Activated CD4-positive, alpha-beta T cell treated with anti-CD3 and anti-CD28 coated beads for 36 hours (primary cell): ENCODE measurements around the gene KLHL3. TPM values are rescaled to one million over a fixed set of nuclear protein-coding genes. Genes with fewer than 3 reads are reported as not detected.

Experiments used
- ATAC-seq: fragments of 200-7000 bp; cut with Tn5 transposase; one replicate; pipeline ENCODE4 v1.10.0; 2021; ENCODE audit warnings: mild to moderate bottlenecking, moderate library complexity
- CTCF ChIA-PET: fragments of 350-600 bp; sonication (Branson Sonifier 250); formaldehyde crosslinking; loops from one replicate; lab custom pipeline; 2021; ENCODE audit warnings: antibody characterized with exemption; lab: Charles Lee
- POLR2A ChIA-PET: fragments of 350-600 bp; sonication (Branson Sonifier 250); formaldehyde crosslinking; loops from one replicate; lab custom pipeline; 2021; ENCODE audit warnings: antibody characterized with exemption, inconsistent platforms; lab: Charles Lee
- DNase-seq: peaks from one replicate; pipeline ENCODE4 v3.0.0-alpha.2; 2020
- H3K27ac Mint-ChIP-seq: one replicate; pipeline ENCODE4 v1.8.0; 2021; ENCODE audit warnings: mixed read lengths
- H3K27me3 Mint-ChIP-seq: one replicate; pipeline ENCODE4 v1.8.0; 2021; ENCODE audit warnings: mixed read lengths
- H3K36me3 Mint-ChIP-seq: one replicate; pipeline ENCODE4 v1.8.0; 2021; ENCODE audit warnings: low read depth, mixed read lengths
- H3K4me1 Mint-ChIP-seq: one replicate; pipeline ENCODE4 v1.8.0; 2021; ENCODE audit warnings: mixed read lengths
- H3K4me3 Mint-ChIP-seq: one replicate; pipeline ENCODE4 v1.8.0; 2021; ENCODE audit warnings: mild to moderate bottlenecking, moderate library complexity, mixed read lengths
- H3K9me3 Mint-ChIP-seq: one replicate; pipeline ENCODE4 v1.8.0; 2021; ENCODE audit warnings: low read depth, mixed read lengths
- intact Hi-C, 2 experiments: fragments of 100-400 bp; cut with DNase I in 1 of 2; cut with micrococcal nuclease in 1 of 2; formaldehyde crosslinking; loops; one replicate each; pipeline versions ENCODE4 v1.14.2 to v1.15.1; 2022 to 2024; cut with DNase I, micrococcal nuclease
- microRNA-seq: library from miRNA; unstranded; fragments of <30 nt; microRNA quantifications from one replicate; pipeline ENCODE4 v1.2.0, GENCODE V29; 2021; ENCODE audit warnings: borderline replicate concordance
- total RNA-seq, 2 experiments: library from RNA; stranded (reverse); gene quantifications; one replicate each; pipeline ENCODE4 v1.2.3, GENCODE V29; 2021

Gene KLHL3
- total RNA-seq, 2 experiments from 2014 or later: 6.8 to 10.8 TPM

DNA sequence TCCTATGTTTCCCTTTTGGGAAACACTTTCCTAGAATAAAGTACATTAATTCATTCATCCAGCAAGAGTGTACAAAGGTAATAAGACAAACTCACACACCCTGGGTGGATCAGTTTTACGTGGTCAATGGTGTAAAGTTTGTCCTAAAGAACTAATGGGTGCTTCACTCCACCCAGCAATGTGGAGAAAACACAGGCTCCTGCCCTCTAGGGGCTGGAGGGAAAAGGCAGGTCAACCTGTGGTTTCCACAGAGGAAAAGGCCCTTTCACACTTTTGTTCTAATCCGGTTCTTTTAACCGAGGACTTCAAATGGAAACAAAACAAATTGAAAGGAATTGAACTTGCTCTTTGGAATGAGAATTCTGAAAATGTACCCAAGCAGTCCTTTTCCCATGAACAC is 155.9 kb downstream of the KLHL3 start:
- Mint-ChIP-seq H3K9me3 (no peaks in the 10 kb centered on the region), H3K36me3 (no peaks in the 10 kb centered on the region), H3K27ac (no peak overlapping the region), H3K27me3 (peaks cover 7% of the 10 kb centered on the region), H3K4me1 (no peaks in the 10 kb centered on the region), H3K4me3 (no peak overlapping the region)
- intact Hi-C loops: no loop called here
- ATAC-seq: no peak
- ChIA-PET CTCF (no interaction called here), POLR2A (no interaction called here)
- no peak for DNase-seq

- no peak overlapping the region for H3K4me3 Mint-ChIP-seq
- H3K4me1 Mint-ChIP-seq: no peaks in the 10 kb centered on the region
- H3K9me3 Mint-ChIP-seq: no peaks in the 10 kb centered on the region
- H3K36me3 Mint-ChIP-seq: no peaks in the 10 kb centered on the region
- ATAC-seq (no peak), DNase-seq (no peak)
- intact Hi-C loops: no loop called here
- CTCF ChIA-PET: interaction anchor here (0.6 kb wide), 1 partner anchor 256 kb away, joined by 4 read pairs; no protein-coding TSS in a partner anchor
- H3K27me3 Mint-ChIP-seq: peaks cover 17% of the 10 kb centered on the region
- POLR2A ChIA-PET: no interaction called here
- no peak overlapping the region for H3K27ac Mint-ChIP-seq
Measured at GRCh38 chr5:137575847-137576246, 160.0 kb downstream of the KLHL3 start.

DNA sequence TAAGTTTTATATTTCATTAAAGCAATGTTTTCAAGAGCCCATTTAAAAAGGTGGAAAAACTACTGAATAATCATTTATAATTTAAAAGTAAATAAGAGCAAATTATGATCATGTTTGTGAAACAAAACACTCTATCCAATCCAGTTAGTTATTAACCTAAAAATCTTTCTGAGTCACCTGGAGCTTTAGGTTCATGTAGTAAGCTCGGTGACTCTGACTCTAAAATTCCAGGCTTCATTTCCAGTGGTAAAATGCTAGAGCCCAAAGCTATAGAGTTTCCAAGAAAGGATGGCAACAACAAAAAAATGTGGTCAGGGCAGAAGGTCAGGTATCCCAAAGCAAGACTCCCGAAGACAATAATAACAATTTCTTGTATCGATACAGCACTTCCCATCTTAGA is 160.7 kb downstream of the KLHL3 start:
- Mint-ChIP-seq H3K4me1 (no peaks in the 10 kb centered on the region), H3K27me3 (peaks cover 18% of the 10 kb centered on the region), H3K36me3 (no peaks in the 10 kb centered on the region), H3K9me3 (no peaks in the 10 kb centered on the region), H3K4me3 (no peak overlapping the region), H3K27ac (no peak overlapping the region)
- intact Hi-C loops: no loop called here
- ChIA-PET CTCF (interaction anchor here (0.9 kb wide), 1 partner anchor 10 kb away, joined by 3 read pairs; no protein-coding TSS in a partner anchor), POLR2A (no interaction called here)
- DNase-seq (no peak), ATAC-seq (no peak)

DNA sequence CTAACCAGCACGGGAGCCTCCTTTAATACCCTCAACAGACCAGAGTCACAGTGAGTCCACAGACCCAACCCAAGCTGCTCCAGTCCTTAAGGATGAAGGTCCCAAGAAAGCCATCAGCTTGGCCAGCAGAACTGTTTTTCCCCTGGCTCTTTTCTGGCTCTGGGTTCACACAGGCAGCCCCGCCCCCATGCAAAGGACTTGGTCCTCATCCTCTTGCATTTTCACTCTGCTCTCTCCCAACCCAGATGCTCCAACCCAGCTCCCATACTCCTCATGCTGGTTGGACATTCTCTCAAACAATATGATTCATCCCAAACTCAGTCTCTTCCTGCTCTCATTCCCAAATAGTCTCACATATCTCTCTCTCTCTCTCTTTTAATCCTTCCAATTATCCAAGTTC is 162.5 kb downstream of the KLHL3 start:
- DNase-seq (no peak), ATAC-seq (no peak)
- Mint-ChIP-seq H3K27me3 (peaks cover 18% of the 10 kb centered on the region), H3K4me1 (no peaks in the 10 kb centered on the region), H3K36me3 (no peaks in the 10 kb centered on the region), H3K9me3 (no peaks in the 10 kb centered on the region), H3K27ac (no peak overlapping the region), H3K4me3 (no peak overlapping the region)
- POLR2A ChIA-PET: no interaction called here
- CTCF ChIA-PET: no interaction called here
- intact Hi-C loops: no loop called here

- intact Hi-C loops: no loop called here
- POLR2A ChIA-PET: no interaction called here
- peaks cover 18% of the 10 kb centered on the region for H3K27me3 Mint-ChIP-seq
- no peaks in the 10 kb centered on the region for H3K4me1 Mint-ChIP-seq
- CTCF ChIA-PET: no interaction called here
- H3K4me3 Mint-ChIP-seq: no peak overlapping the region
- H3K27ac Mint-ChIP-seq: no peak overlapping the region
- ATAC-seq (no peak), DNase-seq (no peak)
- H3K9me3 Mint-ChIP-seq: no peaks in the 10 kb centered on the region
- H3K36me3 Mint-ChIP-seq: no peaks in the 10 kb centered on the region
Measured at GRCh38 chr5:137572042-137572695, 163.7 kb downstream of the KLHL3 start.

GRCh38 chr5:137570070-137570469 is 165.8 kb downstream of the KLHL3 start:
- Mint-ChIP-seq H3K36me3 (no peaks in the 10 kb centered on the region), H3K4me1 (no peaks in the 10 kb centered on the region), H3K4me3 (no peak overlapping the region), H3K27me3 (peaks cover 25% of the 10 kb centered on the region), H3K27ac (no peak overlapping the region), H3K9me3 (no peaks in the 10 kb centered on the region)
- ChIA-PET CTCF (no interaction called here), POLR2A (no interaction called here)
- ATAC-seq: no peak
- DNase-seq: no peak
- intact Hi-C loops: no loop called here

Small RNAs within 50 kb of the gene (microRNA-seq; reads per million reads assigned to microRNA genes)
- 309 reads per million, percentile 76 among the genes with 10 or more reads in this experiment for gene MIR874

Other genes starting within 250 kb of the KLHL3 start
- gene SPOCK1, start 236.8 kb downstream of the KLHL3 start, total RNA-seq: not detected
- 10 to 100 TPM; 18.9 to 32.1 TPM for gene HNRNPA0, start 18.3 kb upstream of the KLHL3 start, total RNA-seq
- gene MYOT, start 131.8 kb upstream of the KLHL3 start, total RNA-seq: not detected
- under 1 TPM in 1 of 2 experiments, not detected in 1; 0.30 TPM for gene PKD2L2, start 153.4 kb upstream of the KLHL3 start, total RNA-seq